22Rv1 (cell line): Measurements from ENCODE around the gene CACNG8.

Experiments
- H3K27ac ChIP-seq: fragments of 450-650 bp; 2 replicates; pipeline ENCODE4 v1.5.1; 2017
- CTCF ChIP-seq: fragments of 450-650 bp; IDR thresholded peaks from 2 replicates; pipeline ENCODE4 v1.5.1; 2017; ENCODE audit warnings: mild to moderate bottlenecking
- ZFX ChIP-seq: fragments of 450-650 bp; IDR thresholded peaks from 2 replicates; pipeline ENCODE4 v1.6.1; 2017; ENCODE audit warnings: antibody characterized with exemption, borderline replicate concordance

The CACNG8 gene

DNA sequence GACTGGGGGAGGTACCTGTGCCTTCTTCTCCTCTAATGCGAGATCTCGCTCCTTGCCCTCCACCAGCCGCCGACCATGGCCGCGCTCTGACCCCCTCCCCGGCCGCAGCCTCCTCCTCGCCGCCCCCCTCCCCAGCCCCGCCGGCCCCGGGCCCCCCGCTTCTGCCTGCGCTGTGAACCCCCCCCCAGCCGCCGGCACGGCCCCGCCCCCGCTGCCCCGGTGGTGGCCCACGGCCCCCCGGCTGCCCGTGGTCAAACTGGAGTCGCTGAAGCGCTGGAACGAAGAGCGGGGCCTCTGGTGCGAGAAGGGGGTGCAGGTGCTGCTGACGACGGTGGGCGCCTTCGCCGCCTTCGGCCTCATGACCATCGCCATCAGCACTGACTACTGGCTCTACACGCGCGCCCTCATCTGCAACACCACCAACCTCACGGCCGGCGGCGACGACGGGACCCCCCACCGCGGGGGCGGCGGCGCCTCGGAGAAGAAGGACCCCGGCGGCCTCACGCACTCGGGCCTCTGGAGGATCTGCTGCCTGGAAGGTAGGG is at the start of gene CACNG8:
TSS of gene CACNG8 (plus strand) at position 51 of the 545 bp plus-strand sequence.
- no peak for TF ChIP-seq CTCF
- TF ChIP-seq ZFX: no peak
- H3K27ac ChIP-seq: no peak within 1 kb of the TSS

- no peak for TF ChIP-seq ZFX
- no peak for TF ChIP-seq CTCF
- H3K27ac ChIP-seq: no peak overlapping the region
Observed at GRCh38 chr19:53915000-53915399, 47.7 kb upstream of the CACNG8 start.

DNA sequence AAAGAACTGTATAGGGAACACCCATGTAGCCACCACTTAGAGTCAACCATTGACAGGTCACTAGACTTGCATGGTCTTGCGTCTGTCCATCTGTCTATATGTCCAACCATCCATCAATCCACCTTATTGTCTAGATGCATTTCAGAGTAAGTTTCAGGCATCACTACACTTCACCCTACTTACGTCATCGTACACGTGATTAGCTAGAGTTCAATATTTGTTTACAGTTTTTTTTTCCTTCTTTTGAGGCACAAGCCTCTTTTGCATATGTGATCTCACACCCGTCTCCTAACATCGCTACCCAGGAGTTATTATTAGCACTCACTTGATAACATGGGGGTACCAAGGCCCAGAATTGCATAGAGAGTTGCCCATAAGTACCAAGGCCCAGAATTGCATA is 46.7 kb upstream of the CACNG8 start:
- no peak overlapping the region for H3K27ac ChIP-seq
- TF ChIP-seq ZFX (no peak), CTCF (no peak)

DNA sequence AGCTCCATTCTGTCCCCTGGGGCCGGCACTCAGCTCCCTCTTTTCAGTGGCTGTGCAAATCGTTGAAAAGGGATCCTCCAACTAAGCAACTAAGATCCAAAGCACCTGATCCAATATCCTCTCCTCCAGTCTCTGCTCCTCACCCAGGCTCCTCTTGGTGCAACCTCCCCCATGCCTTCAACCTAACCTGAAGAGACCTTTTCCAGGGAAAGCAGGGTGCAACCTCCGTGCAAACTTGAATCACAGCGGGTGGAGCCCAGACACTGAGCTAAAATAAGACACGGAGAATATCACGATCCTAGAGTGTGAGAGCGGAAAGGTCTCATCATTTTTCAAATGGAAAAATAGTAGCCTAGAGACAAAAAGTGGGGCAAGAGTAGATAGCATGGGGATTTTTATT is 45.4 kb upstream of the CACNG8 start:
- H3K27ac ChIP-seq: no peak overlapping the region
- no peak for TF ChIP-seq CTCF
- no peak for TF ChIP-seq ZFX

- TF ChIP-seq ZFX (no peak), CTCF (no peak)
- no peak overlapping the region for H3K27ac ChIP-seq
Observed at GRCh38 chr19:53927739-53928138, 35.0 kb upstream of the CACNG8 start.

- no peak for TF ChIP-seq CTCF
- no peak for TF ChIP-seq ZFX
- H3K27ac ChIP-seq: no peak overlapping the region
Observed at GRCh38 chr19:53936029-53936428, 26.7 kb upstream of the CACNG8 start.

DNA sequence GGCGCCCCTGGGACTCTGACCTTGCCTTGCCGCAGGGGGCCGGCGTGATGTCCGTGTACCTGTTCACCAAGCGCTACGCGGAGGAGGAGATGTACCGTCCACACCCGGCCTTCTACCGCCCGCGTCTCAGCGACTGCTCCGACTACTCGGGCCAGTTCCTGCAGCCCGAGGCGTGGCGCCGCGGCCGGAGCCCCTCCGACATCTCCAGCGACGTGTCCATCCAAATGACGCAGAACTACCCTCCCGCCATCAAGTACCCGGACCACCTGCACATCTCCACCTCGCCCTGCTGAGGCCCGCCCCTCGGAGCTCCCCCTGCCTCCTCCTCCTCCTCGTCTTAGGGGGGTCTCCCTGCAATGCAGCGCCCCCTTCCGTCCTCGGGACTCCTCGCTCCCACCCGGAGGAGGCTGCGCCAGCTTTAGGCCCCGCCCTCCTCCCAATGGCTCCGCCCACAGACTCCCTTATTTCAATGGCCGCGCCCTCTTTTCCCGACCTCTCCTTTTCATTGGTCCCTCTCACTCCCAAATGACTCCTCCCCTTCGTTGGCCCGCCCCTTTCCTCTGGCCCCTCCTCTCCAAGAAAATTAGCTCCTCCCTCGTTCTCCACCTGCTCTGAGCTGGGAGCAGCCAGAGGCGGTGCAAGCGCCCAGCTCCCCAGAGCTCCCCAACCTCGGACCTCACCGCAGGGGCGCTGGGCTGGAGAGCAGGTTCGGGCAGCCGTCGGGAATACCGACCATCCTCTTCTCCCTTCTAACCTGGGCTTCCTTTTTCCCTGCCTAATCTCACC is 20.5 kb upstream of the CACNG8 start:
- TF ChIP-seq ZFX: no peak
- TF ChIP-seq CTCF: peak; percentile 66
- H3K27ac ChIP-seq: no peak overlapping the region
